Duodenal mucosa (tissue), 2 donors: ENCODE data around the gene RAB44.
"Not testable (repeated sequence)": the region's sequence is repeated elsewhere in the genome, so short reads cannot be mapped to it uniquely, and the experiment has no call there.

Experiments
- H3K27ac ChIP-seq: one replicate; pipeline ENCODE4 v1.7.0; 2013; ENCODE audit warnings: low read depth, low read length
- H3K27me3 ChIP-seq, 2 donors: one replicate each; pipeline ENCODE4 v1.7.0; 2013; ENCODE audit warnings: low read length in 2 of 2, control low read depth in 1 of 2; ENCODE audit not compliant: insufficient read depth in 2 of 2, control insufficient read depth in 1 of 2
- H3K36me3 ChIP-seq, 2 donors: one replicate each; pipeline ENCODE4 v1.7.0; 2013; ENCODE audit warnings: low read length in 2 of 2, control low read depth in 1 of 2; ENCODE audit not compliant: insufficient read depth in 2 of 2, control insufficient read depth in 1 of 2
- H3K4me1 ChIP-seq, 2 donors: one replicate each; pipeline ENCODE4 v1.7.0; 2013; ENCODE audit warnings: low read length in 2 of 2, control low read depth in 1 of 2; ENCODE audit not compliant: insufficient read depth in 2 of 2, control insufficient read depth in 1 of 2
- H3K4me3 ChIP-seq, 2 donors: one replicate each; pipeline ENCODE4 v1.7.0; 2013; ENCODE audit warnings: low read length in 2 of 2, low read depth in 1 of 2
- H3K9ac ChIP-seq, 2 donors: one replicate each; pipeline ENCODE4 v1.7.0; 2013; ENCODE audit warnings: low read length in 2 of 2, low read depth in 1 of 2
- H3K9me3 ChIP-seq, 2 donors: one replicate each; pipeline ENCODE4 v1.7.0; 2013; ENCODE audit warnings: low read length in 2 of 2, control low read depth in 1 of 2; ENCODE audit not compliant: control insufficient read depth in 1 of 2

RAB44 gene

DNA sequence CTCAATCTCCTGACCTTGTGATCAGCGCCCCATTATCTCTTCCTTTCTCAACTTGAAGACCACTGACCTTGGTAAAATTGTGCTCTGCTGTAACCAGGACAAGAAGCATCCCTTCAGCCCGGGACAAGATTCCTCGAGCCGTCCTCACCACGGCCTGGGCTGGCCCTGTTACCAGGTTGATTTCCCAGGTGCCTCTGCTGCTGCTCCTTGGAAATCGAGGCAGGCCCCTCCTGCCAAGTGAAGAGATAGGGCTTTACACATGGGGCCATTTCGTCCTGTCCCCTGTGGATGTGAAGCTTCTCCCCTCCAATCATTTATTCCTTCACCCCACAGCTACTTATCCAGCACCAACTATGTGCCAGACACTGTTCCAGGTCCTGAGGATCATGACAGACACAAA, 21.5 kb downstream of the RAB44 start:
- Histone ChIP-seq H3K36me3 (no peaks in the 10 kb centered on the region), H3K9ac (no peak overlapping the region), H3K4me1 (peaks cover 0 to 11% of the 10 kb centered on the region in 2 donors), H3K9me3 (no peaks in the 10 kb centered on the region), H3K27me3 (no peaks in the 10 kb centered on the region), H3K27ac (no peak overlapping the region), H3K4me3 (no peak overlapping the region)

DNA sequence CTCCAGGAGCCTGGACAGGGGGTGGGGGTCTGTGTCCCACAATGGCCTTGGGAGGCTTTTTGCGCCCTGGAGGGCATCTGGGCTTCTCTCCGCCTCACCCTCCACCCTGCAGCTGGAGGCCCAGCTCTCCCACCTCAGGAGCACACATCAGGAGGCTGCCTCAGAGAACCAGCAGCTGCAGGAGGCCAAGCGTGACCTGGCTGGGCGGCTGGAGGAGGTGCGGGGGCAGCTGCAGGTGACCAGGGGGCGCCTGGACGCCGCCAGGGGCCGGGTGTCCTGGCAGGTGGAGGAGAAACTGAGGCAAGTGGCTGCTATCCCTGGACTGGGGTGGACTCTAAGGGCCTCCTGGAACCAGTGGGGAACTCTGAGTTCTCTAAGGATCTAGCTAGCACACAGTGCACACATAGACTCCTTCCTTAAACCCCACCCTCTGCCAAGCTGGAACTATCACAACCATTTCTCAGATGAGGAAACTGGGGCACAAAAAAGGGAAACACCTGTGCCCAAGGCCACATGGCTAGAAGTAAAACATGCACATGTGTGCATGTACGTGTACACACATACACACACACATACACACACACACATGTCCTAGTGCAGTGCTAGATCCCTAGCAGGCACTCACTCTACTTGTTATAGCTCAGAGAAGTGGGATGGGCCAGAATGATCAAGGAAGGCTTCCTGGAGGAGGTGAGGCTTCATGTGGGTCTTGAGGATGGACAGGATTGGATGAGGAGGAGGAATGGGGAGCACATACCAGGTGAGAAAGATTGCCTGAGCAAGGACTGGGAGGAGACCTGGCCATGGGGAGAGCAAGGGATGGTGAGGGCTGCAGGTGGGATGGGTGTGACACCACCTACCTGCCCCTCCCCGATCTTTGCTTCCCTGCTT, 22.9 kb downstream of the RAB44 start:
- H3K4me3 ChIP-seq = no peak overlapping the region
- no peaks in the 10 kb centered on the region for H3K9me3 ChIP-seq
- peaks cover 0 to 11% of the 10 kb centered on the region in 2 donors for H3K4me1 ChIP-seq
- no peaks in the 10 kb centered on the region for H3K36me3 ChIP-seq
- H3K9ac ChIP-seq = no peak overlapping the region
- no peak overlapping the region for H3K27ac ChIP-seq
- H3K27me3 ChIP-seq = no peaks in the 10 kb centered on the region

DNA sequence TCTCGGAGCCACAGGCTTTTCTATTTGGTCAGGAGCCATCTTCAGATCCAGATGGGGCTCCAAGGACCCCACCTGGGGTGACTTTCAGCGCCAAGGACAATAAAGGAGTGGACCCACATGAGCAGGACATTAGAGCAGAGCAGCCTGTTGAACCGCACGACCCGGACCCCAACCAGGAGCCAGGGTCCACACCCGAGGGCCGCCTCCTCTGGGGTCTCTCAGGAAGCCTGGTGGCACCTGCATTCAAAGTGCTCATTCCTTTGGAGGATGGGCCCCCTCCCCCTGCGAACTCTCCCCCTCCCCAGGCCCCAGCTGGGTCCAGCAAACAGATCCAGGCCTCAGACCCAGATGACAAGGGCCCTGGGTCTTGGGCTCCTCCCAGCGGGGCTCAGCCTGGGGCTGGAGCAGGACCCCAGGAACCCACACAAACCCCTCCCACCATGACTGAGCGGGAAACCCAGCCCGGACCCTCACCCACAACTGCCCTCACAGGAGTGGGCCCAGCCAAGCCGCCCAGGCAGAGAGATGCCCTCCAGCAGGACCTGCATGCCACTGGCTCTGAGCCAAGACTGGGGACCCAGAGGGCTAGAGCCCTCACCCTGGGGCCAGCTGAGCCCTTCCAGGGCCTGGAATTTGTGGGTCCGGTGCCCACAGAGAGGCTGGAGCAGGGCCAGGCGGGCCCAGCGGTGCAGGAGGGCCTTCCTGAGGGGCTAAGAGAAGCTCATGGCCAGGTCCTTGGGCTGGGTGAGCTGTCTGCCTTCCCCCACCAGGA, 23.9 kb downstream of the RAB44 start:
- peaks cover 0 to 9% of the 10 kb centered on the region in 2 donors for H3K4me1 ChIP-seq
- H3K36me3 ChIP-seq = no peaks in the 10 kb centered on the region
- H3K9ac ChIP-seq = no peak overlapping the region
- H3K9me3 ChIP-seq = no peaks in the 10 kb centered on the region
- H3K4me3 ChIP-seq = no peak overlapping the region
- H3K27me3 ChIP-seq = no peaks in the 10 kb centered on the region
- no peak overlapping the region for H3K27ac ChIP-seq

DNA sequence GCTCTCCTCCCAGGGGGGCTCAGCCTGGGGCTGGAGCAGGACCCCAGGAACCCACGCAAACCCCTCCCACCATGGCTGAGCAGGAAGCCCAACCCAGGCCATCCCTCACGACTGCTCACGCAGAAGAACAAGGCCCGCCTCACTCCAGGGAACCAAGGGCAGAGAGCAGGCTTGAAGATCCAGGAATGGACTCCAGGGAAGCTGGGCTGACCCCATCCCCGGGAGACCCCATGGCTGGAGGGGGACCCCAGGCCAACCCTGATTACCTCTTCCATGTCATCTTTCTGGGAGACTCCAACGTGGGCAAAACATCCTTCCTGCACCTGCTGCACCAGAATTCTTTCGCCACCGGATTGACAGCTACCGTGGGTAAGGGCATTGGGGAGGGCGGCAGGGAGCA, 24.7 kb downstream of the RAB44 start:
- Histone ChIP-seq H3K36me3 (no peaks in the 10 kb centered on the region), H3K9ac (no peak overlapping the region), H3K27me3 (no peaks in the 10 kb centered on the region), H3K4me3 (no peak overlapping the region), H3K27ac (no peak overlapping the region), H3K4me1 (peaks cover 0 to under 1% of the 10 kb centered on the region in 2 donors), H3K9me3 (no peaks in the 10 kb centered on the region)

DNA sequence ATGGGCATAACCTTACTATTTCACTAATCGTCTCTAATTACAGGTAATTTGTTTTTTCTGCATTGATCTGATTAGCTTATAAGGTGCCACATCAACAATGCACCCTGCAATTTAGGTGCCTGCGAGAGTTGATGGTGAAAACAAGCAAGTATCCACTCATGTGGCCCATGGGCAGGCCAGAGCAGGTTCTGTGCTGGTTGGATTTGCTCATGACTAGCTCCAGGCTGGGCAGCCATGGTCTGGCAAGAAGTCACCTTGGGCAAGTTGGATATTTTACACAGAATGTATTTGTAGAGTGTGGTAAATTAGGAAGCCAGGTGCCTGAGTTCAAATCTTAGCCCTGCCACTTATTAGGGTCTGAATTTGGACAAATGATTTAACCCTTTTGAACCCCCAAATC, 25.3 kb downstream of the RAB44 start:
- Histone ChIP-seq H3K36me3 (no peaks in the 10 kb centered on the region), H3K27ac (no peak overlapping the region), H3K4me1 (no peaks in the 10 kb centered on the region), H3K9ac (no peak overlapping the region), H3K9me3 (no peaks in the 10 kb centered on the region), H3K27me3 (no peaks in the 10 kb centered on the region), H3K4me3 (no peak overlapping the region)

DNA sequence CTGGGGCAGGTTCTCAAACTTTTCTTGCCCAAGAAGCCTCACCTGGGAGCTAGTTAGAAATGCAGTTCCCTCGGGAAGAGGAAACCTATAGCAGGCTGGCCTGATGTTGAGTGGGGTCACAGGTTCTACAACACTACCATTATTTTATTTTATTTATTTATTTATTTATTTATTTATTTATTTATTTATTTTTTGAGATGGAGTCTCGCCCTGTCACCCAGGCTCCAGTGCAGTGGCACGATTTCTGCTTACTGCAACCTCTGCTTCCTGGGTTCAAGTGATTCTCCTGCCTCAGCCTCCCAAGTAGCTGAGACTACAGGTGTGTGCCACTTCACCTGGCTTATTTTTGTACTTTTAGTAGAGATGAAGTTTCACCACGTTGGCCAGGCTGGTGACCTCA, 26.4 kb downstream of the RAB44 start:
- H3K4me1 ChIP-seq, H3K36me3 ChIP-seq, H3K27me3 ChIP-seq, H3K27ac ChIP-seq, H3K4me3 ChIP-seq, H3K9ac ChIP-seq, H3K9me3 ChIP-seq: not testable (repeated sequence)

DNA sequence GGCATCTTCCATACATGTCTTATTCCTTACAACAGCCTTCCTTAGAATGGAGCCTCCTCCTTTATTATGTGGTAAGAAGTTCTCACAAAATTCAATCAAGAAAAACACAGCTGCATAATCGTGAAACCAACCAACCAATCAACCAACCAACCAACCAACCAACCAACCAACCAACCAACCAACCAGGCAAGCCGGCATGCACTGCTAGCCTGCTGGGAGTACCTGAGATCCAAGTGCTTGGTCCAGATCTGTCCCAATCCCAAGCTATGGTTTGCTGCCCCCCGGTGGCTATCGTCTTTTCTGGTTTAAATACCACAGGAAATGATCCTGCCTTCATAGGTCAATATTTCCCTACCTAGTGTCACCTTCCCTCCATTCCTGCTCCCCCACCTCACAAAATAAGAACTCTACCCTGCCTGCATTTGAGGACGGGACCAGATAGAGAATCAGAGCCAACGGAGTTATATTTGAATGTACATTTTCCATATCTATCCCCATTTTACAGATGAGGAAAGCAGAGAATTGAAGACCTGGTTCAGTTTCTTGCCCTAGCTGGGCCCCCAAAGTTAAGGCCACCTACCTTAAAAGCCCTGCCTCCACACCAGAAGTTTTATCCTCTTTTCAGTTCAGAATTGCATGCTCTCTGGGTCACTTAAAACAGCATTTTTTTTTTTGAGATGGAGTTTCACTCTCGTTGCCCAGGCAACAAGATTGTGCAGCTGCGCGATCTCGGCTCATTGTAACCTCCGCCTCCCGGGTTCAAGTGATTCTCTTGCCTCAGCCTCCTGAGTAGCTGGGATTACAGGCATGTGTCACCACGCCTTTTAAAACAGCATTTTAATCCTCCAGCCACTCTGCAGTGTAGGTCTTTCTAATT, 27.1 kb downstream of the RAB44 start:
- no peaks in the 10 kb centered on the region for H3K9me3 ChIP-seq
- no peak overlapping the region for H3K4me3 ChIP-seq
- H3K9ac ChIP-seq = no peak overlapping the region
- H3K27me3 ChIP-seq = no peaks in the 10 kb centered on the region
- no peak overlapping the region for H3K27ac ChIP-seq
- no peaks in the 10 kb centered on the region for H3K4me1 ChIP-seq
- H3K36me3 ChIP-seq = no peaks in the 10 kb centered on the region

DNA sequence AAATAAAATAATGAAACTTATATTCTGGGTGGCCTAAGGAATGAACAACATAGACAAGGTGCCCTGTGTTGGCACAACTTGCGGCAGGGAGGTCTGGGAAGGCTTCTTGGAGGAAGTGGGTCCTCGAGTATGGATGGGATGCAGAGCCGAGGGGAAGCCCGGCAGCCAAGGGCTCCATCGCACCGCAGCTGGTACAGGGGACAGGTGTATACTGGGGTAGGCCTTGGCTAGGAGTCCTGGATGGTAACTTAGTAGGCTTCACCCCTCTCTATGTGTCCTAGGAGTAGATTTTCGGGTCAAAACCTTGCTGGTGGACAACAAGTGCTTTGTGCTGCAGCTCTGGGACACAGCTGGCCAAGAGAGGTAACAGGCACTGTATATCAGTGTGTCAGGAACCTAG, 28.0 kb downstream of the RAB44 start:
- no peaks in the 10 kb centered on the region for H3K4me1 ChIP-seq

DNA sequence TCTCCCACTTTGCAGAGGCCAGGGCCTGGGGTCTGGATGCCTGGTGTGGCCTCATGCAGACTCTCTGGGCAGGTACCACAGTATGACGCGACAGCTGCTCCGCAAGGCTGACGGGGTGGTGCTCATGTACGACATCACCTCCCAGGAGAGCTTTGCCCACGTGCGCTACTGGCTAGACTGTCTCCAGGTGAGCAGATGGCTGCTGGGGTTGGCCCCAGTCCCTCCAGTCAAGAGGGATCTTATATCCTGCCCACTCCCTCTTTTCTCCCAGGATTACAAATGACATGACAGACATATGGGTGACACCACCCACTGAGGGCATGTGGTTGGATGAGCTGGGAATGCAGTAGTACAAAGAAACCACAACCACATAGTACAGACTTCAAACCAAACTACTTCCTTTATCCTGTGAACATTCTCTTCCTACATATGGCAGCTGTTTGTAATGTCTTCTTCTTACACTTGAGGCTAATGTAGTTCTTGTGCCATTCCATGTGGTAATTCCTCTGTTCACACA, 29.9 kb downstream of the RAB44 start:
- Histone ChIP-seq H3K27ac (no peak overlapping the region), H3K27me3 (no peaks in the 10 kb centered on the region)

More for the DNA sequence above, 28.0 kb downstream of the RAB44 start:
- Histone ChIP-seq H3K27ac (no peak overlapping the region), H3K36me3 (no peaks in the 10 kb centered on the region), H3K27me3 (no peaks in the 10 kb centered on the region), H3K4me3 (no peak overlapping the region), H3K9me3 (no peaks in the 10 kb centered on the region), H3K9ac (no peak overlapping the region)

More for the DNA sequence above, 29.9 kb downstream of the RAB44 start:
- Histone ChIP-seq H3K9ac (no peak overlapping the region), H3K9me3 (no peaks in the 10 kb centered on the region), H3K4me3 (no peak overlapping the region), H3K4me1 (no peaks in the 10 kb centered on the region), H3K36me3 (no peaks in the 10 kb centered on the region)
